Karpas-422 (cell line): ENCODE results near the gene RPS27. TPM values are rescaled to one million over a fixed set of nuclear protein-coding genes. Genes with fewer than 3 reads are reported as not detected.
A peak's percentile ranks its signal among the peaks of the same experiment; 100 is the strongest.

ENCODE experiments used
- DNase-seq: peaks from one replicate; pipeline ENCODE4 v3.0.0-alpha.2; 2015
- H2AFZ ChIP-seq: fragments of 200-600 bp; sonication (generic); 2 replicates; pipeline ENCODE4 v1.6.1; 2014; ENCODE audit warnings: antibody characterized with exemption, low read length, mixed read lengths
- H3K27ac ChIP-seq: fragments of 200-600 bp; sonication (generic); 2 replicates; pipeline ENCODE4 v1.5.1; 2014; ENCODE audit warnings: mild to moderate bottlenecking, low read length, moderate library complexity
- H3K27me3 ChIP-seq: fragments of 200-600 bp; sonication (generic); 2 replicates; pipeline ENCODE4 v1.6.1; 2014; ENCODE audit warnings: low read length, mixed read lengths
- H3K36me3 ChIP-seq: fragments of 200-600 bp; sonication (generic); 2 replicates; pipeline ENCODE4 v1.6.1; 2014; ENCODE audit warnings: low read length, mixed read lengths; ENCODE audit not compliant: insufficient read depth
- H3K4me1 ChIP-seq: fragments of 200-600 bp; sonication (generic); 2 replicates; pipeline ENCODE4 v1.6.1; 2014; ENCODE audit warnings: mild to moderate bottlenecking, low read length, mixed read lengths
- H3K4me2 ChIP-seq: fragments of 200-600 bp; sonication (generic); 2 replicates; pipeline ENCODE4 v1.6.1; 2014; ENCODE audit warnings: low read length, low read depth, mild to moderate bottlenecking; ENCODE audit not compliant: poor library complexity, severe bottlenecking
- H3K4me3 ChIP-seq: fragments of 200-600 bp; sonication (generic); 2 replicates; pipeline ENCODE4 v1.5.1; 2014; ENCODE audit warnings: mild to moderate bottlenecking, antibody characterized with exemption, low read length, mixed read lengths
- H3K79me2 ChIP-seq: fragments of 200-600 bp; sonication (generic); 2 replicates; pipeline ENCODE4 v1.6.1; 2014; ENCODE audit warnings: mild to moderate bottlenecking, low read length, mixed read lengths
- H3K9ac ChIP-seq: fragments of 200-600 bp; sonication (generic); 2 replicates; pipeline ENCODE4 v1.6.0; 2014; ENCODE audit warnings: low read length
- H3K9me2 ChIP-seq: fragments of 200-600 bp; sonication (generic), shearing (Covaris generic); replicated peaks from 2 replicates; pipeline ENCODE4 v1.6.0; 2014; ENCODE audit warnings: mild to moderate bottlenecking, low read length, moderate library complexity; ENCODE audit not compliant: insufficient read depth
- H3K9me3 ChIP-seq: fragments of 300-700, 200-600 bp; sonication (generic); 2 replicates; pipeline ENCODE4 v1.6.1; 2014; ENCODE audit warnings: low read length, mixed read lengths
- H4K20me1 ChIP-seq: fragments of 200-600 bp; sonication (generic); 2 replicates; pipeline ENCODE4 v1.6.1; 2014; ENCODE audit warnings: mild to moderate bottlenecking, antibody characterized with exemption, low read length, low read depth; ENCODE audit not compliant: insufficient read depth
- total RNA-seq: library from RNA; depleted of rRNA; stranded (reverse); fragments of >200 nt; shearing (Covaris generic); gene quantifications from 2 replicates; pipeline ENCODE4 v1.2.3, GENCODE V29; 2014; ENCODE audit warnings: low replicate concordance; rRNA removed

The RPS27 gene
- 5,228 and 8,421 TPM in 2 replicates for total RNA-seq

GRCh38 chr1:153990468-153991150, at the start of gene RPS27:
Gene RPS27, plus strand, starts transcription at chr1:153990762. Its CDS starts 35 bp downstream, at chr1:153990797.
- H3K9me3 ChIP-seq, result no peaks in the 10 kb centered on the region
- H4K20me1 ChIP-seq, result peaks cover 13% of the 10 kb centered on the region
- peak within 1 kb of the TSS; percentile 90 for H3K9ac ChIP-seq
- H3K9me2 ChIP-seq, result no peaks in the 10 kb centered on the region
- H3K27ac ChIP-seq, result peak within 1 kb of the TSS; percentile 60
- DNase-seq, result peak; percentile 98
- H3K4me2 ChIP-seq, result peak within 1 kb of the TSS; percentile 76
- peaks cover 15% of the 10 kb centered on the region for H3K79me2 ChIP-seq
- H2AFZ ChIP-seq, result peak within 1 kb of the TSS; percentile 29
- peaks cover 22% of the 10 kb centered on the region for H3K36me3 ChIP-seq
- no peaks in the 10 kb centered on the region for H3K27me3 ChIP-seq
- H3K4me3 ChIP-seq, result peak within 1 kb of the TSS; percentile 78
- H3K4me1 ChIP-seq, result peaks cover 39% of the 10 kb centered on the region

DNA sequence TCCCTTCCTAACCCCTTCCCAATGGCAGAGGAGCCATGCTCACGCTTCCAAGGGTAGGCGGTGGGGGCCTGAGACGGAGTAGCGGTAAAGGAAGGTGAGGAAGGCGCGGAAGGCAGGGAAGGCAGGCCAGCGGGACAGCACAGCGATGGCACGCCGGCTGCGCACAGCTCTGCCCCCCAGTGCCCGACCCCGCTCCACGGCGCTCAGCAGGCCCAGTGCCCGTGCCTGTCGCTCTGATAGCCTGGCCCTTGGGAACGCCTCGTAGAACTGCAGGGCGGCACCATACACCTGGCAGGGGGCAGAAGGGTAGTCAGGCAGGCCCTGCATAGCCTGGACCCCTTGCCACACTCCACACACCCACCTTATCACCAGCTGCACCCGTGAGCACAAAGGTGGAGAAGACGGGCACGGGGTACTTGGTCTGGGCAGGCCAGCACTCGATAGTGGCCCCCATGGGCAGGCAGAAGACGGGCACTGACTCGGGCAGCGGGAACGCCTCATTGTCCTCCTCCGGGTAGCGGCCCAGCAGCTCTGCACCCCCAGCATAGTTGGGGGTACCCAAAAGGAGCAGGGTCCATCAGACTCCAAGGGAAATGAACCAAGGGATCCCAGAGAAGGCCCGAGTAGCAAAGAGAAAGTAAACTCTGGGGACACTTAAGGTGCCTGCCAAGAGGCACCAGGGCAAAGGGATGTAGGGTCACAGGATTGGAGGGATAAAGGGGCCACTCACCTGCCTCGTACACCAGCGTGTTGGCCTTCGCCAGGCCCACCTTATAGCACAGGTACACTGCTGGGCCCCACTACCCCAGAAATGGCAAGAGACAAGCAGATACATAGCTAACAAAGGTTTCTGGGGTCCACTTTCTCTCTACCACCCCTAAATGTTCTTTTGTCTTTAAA, 48.5 kb upstream of the RPS27 start:
- Histone ChIP-seq H3K36me3 (peaks cover 29% of the 10 kb centered on the region), H3K4me1 (peaks cover 23% of the 10 kb centered on the region)

GRCh38 chr1:153942766-153943549, 47.6 kb upstream of the RPS27 start:
- H3K4me2 ChIP-seq, result no peak overlapping the region
- H2AFZ ChIP-seq, result no peak overlapping the region
- no peaks in the 10 kb centered on the region for H3K27me3 ChIP-seq
- no peak overlapping the region for H3K4me3 ChIP-seq
- H4K20me1 ChIP-seq, result no peaks in the 10 kb centered on the region
- H3K4me1 ChIP-seq, result peaks cover 30% of the 10 kb centered on the region
- H3K9ac ChIP-seq, result no peak overlapping the region
- no peak overlapping the region for H3K27ac ChIP-seq
- DNase-seq, result no peak
- peaks cover 32% of the 10 kb centered on the region for H3K79me2 ChIP-seq
- H3K9me2 ChIP-seq, result no peaks in the 10 kb centered on the region
- no peaks in the 10 kb centered on the region for H3K9me3 ChIP-seq
- H3K36me3 ChIP-seq, result peaks cover 21% of the 10 kb centered on the region

More for the DNA sequence above, 48.5 kb upstream of the RPS27 start:
- peaks cover 32% of the 10 kb centered on the region for H3K79me2 ChIP-seq
- H3K9ac ChIP-seq, result no peak overlapping the region
- DNase-seq, result no peak
- no peaks in the 10 kb centered on the region for H4K20me1 ChIP-seq
- H3K9me3 ChIP-seq, result no peaks in the 10 kb centered on the region
- H3K27ac ChIP-seq, result no peak overlapping the region
- H3K27me3 ChIP-seq, result no peaks in the 10 kb centered on the region
- no peak overlapping the region for H2AFZ ChIP-seq
- no peaks in the 10 kb centered on the region for H3K9me2 ChIP-seq
- no peak overlapping the region for H3K4me3 ChIP-seq
- no peak overlapping the region for H3K4me2 ChIP-seq

- Histone ChIP-seq H3K4me3 (peak overlapping the region; percentile 78), H3K27me3 (no peaks in the 10 kb centered on the region), H3K4me1 (peaks cover 37% of the 10 kb centered on the region), H3K9me3 (no peaks in the 10 kb centered on the region), H3K4me2 (peak overlapping the region; percentile 98), H3K36me3 (peaks cover 17% of the 10 kb centered on the region), H3K9ac (peak overlapping the region; percentile 94), H3K79me2 (peaks cover 32% of the 10 kb centered on the region), H3K9me2 (no peaks in the 10 kb centered on the region), H3K27ac (peak overlapping the region; percentile 96), H2AFZ (no peak overlapping the region), H4K20me1 (no peaks in the 10 kb centered on the region)
- no peak for DNase-seq
These were observed 46.3 kb upstream of the RPS27 start for GRCh38 chr1:153944005-153944826.

DNA sequence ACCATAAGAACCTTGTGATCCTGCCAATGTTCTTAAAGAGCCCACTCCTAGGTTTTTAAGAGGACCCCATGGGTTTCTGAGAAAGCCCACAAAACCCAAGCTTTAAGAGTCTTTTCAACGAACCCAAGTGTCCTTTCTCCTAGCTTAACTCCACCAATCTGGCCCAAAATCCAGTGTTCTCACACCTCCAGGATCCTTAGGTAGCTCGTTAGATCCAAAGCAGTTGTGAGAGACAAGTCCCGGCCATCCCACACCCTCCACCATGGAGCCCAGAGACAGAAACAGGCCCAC, 45.8 kb upstream of the RPS27 start:
- Histone ChIP-seq H3K4me2 (peak overlapping the region; percentile 98), H3K79me2 (peaks cover 32% of the 10 kb centered on the region), H3K27ac (peak overlapping the region; percentile 96), H3K27me3 (no peaks in the 10 kb centered on the region), H4K20me1 (no peaks in the 10 kb centered on the region), H3K4me3 (peak overlapping the region; percentile 78), H3K36me3 (peaks cover 17% of the 10 kb centered on the region), H3K9me3 (no peaks in the 10 kb centered on the region), H3K4me1 (peaks cover 37% of the 10 kb centered on the region), H3K9me2 (no peaks in the 10 kb centered on the region), H2AFZ (no peak overlapping the region), H3K9ac (peak overlapping the region; percentile 94)
- DNase-seq, result peak; percentile 56

GRCh38 chr1:153945131-153945794, 45.3 kb upstream of the RPS27 start:
- Histone ChIP-seq H3K4me1 (peaks cover 37% of the 10 kb centered on the region), H3K36me3 (peaks cover 17% of the 10 kb centered on the region), H3K79me2 (peaks cover 32% of the 10 kb centered on the region)

More at GRCh38 chr1:153945131-153945794, 45.3 kb upstream of the RPS27 start:
- H4K20me1 ChIP-seq, result no peaks in the 10 kb centered on the region
- no peaks in the 10 kb centered on the region for H3K9me3 ChIP-seq
- H3K4me3 ChIP-seq, result peak overlapping the region; percentile 78
- peak overlapping the region; percentile 94 for H3K9ac ChIP-seq
- H3K27ac ChIP-seq, result peak overlapping the region; percentile 96
- DNase-seq, result peak; percentile 93
- peak overlapping the region; percentile 98 for H3K4me2 ChIP-seq
- no peaks in the 10 kb centered on the region for H3K27me3 ChIP-seq
- H2AFZ ChIP-seq, result no peak overlapping the region
- H3K9me2 ChIP-seq, result no peaks in the 10 kb centered on the region
